Epithelial cell of proximal tubule (primary cell): ENCODE measurements around the gene PCDH8. TPM values are rescaled to one million over a fixed set of nuclear protein-coding genes. Genes with fewer than 3 reads are reported as not detected.

ENCODE experiments used
- DNase-seq: peaks from one replicate; pipeline ENCODE4 v3.0.0-alpha.2; 2011; ENCODE audit warnings: low read depth
- H3K4me3 ChIP-seq: 2 replicates; pipeline ENCODE4 v1.5.1; 2011; ENCODE audit warnings: low read depth, mild to moderate bottlenecking, low read length
- total RNA-seq: library from RNA; depleted of rRNA; stranded (reverse); fragments of >200 nt; gene quantifications from 2 replicates; pipeline ENCODE4 v1.2.3, GENCODE V29; 2015
- TF ChIP-seq, protein P1 (sequence below): conservative IDR thresholded peaks from 2 replicates; pipeline ENCODE4 v1.5.1; 2012; ENCODE audit warnings: low read depth, mild to moderate bottlenecking, low read length

PCDH8 gene
- total RNA-seq, 1 donor from 2014 or later = 2.0 TPM

DNA sequence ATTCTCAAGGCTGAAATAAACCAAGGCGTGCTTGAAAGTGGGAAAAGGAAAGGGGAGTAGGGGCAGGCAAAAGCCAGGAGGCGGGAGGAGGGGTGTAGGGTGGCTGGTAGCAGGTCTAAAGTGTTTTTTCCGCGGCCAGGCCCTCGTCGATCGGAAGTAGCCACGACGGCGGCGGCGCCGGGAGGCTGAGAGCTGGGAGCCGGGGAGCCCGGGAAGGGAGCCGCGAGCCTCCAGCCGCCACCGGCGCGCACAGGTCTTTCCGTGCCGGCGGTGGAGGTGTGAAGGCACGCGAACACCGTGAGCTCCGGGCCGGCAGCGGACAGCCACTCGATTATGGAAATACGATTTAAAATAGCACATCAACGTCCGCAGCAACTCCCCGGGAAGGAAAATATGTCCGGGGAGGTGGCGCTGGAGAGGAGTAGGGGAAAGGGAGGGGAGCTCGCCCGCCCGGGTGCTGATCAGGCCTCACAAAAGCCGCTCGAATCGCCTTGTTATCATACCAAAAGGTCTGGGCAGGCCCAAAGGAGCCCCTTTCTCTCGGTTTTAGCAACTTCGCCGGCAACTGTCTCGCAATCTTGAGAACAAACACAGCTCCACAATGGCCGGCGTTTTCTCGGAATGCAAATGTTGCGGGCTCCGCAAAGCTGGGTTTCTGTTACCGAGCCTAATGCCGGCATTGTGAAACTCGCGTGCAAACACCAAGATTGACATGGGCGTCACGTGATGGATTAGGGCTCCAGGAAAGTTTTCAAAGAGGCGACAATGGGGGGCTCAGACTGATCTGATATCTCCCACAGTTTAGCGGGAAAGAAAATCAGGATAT, 2.9 kb upstream of the PCDH8 start:
- DNase-seq = no peak
- TF ChIP-seq, protein P1, sequence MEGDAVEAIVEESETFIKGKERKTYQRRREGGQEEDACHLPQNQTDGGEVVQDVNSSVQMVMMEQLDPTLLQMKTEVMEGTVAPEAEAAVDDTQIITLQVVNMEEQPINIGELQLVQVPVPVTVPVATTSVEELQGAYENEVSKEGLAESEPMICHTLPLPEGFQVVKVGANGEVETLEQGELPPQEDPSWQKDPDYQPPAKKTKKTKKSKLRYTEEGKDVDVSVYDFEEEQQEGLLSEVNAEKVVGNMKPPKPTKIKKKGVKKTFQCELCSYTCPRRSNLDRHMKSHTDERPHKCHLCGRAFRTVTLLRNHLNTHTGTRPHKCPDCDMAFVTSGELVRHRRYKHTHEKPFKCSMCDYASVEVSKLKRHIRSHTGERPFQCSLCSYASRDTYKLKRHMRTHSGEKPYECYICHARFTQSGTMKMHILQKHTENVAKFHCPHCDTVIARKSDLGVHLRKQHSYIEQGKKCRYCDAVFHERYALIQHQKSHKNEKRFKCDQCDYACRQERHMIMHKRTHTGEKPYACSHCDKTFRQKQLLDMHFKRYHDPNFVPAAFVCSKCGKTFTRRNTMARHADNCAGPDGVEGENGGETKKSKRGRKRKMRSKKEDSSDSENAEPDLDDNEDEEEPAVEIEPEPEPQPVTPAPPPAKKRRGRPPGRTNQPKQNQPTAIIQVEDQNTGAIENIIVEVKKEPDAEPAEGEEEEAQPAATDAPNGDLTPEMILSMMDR = no peak
- peak overlapping the region; percentile 69 for H3K4me3 ChIP-seq

DNA sequence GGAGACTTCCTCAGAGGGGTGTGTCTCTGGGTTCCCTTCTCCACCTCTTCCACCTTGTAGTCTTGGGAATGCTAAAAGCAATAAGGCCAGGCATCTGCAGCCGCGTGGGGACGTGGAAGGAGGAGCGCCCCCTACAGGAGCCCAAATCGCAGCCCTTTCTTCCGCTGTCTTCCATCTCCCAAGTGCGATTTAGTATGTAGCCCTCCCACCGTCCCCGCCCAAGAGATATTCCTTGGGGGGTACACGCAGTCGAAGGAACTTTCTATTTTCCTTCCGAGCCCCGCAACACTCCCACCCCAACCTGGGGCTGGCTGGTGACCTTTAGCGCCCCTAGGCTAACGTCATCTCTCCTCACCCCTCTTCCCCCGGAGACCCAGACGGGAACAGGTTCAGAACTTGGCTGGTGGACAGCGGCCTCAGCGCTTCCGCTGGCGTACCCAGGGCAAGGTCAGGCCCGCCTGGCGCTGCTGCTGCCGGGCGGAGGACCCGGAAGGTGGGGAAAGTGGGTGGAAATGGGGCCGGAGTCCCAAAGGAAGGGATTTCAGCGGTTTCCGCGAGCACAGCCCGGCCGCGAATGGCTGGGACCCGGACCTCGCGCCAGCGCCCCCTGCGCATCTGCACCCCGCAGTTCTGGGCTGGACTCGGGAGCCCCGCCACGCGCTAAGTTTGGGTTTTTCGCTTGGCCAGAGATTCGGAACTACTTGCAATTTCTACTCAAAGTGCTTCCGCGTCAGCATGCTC, 2.1 kb upstream of the PCDH8 start:
- peak overlapping the region; percentile 69 for H3K4me3 ChIP-seq
- TF ChIP-seq, protein P1 = no peak
- no peak for DNase-seq

DNA sequence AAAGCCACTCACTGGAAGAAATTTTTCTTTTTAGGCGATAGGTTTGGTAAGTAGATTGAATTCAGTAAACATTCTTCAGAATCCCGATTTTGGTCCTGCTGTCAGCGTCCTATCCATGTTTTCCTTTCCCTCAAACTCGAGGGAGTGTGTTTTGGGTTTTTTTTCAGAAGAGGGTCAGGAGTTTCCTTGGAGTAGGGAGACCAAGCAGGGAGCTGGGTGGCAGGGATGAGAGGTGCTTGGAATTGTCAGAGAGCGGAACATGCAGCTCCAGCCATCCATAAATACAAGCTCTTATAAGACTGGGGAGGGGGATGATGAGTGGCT, 1.6 kb upstream of the PCDH8 start:
- no peak overlapping the region for H3K4me3 ChIP-seq
- DNase-seq = no peak
- TF ChIP-seq, protein P1 = no peak

DNA sequence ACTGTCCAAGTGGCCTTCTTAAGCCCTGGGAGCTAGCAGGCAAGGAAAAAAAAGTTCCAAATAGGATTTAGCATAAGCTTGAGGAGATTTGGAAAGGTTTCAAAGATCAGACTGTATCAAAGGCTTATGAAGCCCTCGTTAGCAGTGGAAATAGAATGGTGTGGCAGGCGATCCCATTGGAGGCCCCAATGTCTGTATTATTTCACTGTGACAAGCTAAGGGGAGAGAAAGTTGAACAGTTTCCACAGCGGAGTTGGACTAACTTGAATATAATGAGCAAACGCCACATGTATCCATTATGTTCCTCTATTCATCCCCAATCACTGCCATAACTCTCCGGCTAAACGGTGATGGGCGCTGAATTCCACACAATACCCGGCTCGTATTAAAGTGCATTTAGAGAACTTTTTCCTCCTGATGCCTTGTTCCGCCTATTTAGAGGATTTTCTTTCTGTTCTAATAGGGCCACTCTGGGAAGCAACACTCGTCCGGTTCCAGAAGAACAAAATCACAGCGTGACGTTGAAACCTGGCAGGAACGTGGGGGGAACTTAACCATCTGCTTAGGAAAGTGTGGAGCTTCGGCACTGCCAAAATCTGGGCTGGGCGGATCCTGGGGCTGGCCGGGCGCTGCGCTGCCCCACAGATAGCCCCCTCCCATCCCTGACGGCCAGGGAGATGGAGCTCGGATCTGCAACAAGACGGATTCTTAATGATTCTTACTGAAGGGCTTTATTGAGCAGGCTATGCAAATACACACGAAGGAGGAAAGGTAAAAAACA, 1.0 kb upstream of the PCDH8 start:
- DNase-seq = no peak
- no peak overlapping the region for H3K4me3 ChIP-seq
- TF ChIP-seq, protein P1 = no peak

DNA sequence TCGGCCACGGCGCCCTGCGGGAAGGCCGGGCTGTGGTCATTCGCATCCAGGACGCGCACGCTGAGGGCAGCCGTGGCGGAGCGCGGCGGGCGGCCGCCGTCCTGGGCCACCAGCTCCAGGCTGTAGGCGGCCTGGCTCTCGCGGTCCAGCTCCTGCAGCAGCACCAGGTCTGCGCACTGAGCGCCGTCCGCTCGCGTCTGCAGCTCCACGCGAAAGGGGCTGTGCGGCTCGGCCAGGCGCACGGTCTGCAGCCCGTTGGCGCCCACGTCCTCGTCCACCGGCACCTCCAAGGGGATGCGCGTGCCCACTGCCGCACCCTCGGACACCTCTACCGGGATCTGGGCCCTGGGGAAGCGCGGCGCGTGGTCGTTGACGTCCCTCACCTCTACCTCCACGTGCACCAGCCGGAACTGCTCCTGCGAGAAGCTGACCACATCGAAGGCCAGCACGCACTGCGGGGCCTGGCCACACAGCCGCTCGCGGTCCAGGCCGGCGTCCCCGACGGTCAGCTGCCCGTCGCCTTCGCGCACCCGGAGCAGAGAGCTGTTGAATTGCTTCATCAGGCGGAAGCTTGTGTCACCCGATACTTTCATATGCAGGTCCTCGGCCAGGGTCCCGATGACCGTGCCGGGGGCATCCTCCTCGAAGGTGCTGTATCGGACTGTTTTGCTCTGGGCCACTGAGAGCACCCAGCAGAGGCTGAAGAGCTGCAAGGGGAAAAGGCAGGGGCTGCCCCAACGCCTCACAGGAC, 583 bp downstream of the PCDH8 start:
- TF ChIP-seq, protein P1 = no peak
- no peak overlapping the region for H3K4me3 ChIP-seq
- DNase-seq = no peak

DNA sequence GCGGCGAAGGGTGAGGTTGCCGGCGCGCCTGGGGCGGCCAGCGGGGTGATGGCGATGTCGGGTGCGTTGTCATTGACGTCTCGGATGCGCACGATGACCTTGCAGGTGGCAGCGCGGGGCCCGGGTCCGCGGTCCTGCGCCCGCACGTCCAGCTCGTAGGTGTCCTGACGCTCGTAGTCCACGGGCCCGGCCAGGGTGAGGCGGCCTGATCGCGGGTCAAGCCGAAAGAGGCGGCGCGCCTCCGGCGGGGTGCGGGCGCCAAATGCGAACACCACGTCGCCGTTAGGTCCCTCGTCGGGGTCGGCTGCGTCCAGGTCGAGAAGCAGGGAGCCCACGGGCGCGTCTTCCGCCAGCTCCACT, 1.1 kb downstream of the PCDH8 start:
- DNase-seq = no peak
- no peak overlapping the region for H3K4me3 ChIP-seq
- TF ChIP-seq, protein P1 = no peak
